GM19023 (cell line): ENCODE measurements around the gene CD84.
"Not testable (repeated sequence)": the region's sequence is repeated elsewhere in the genome, so short reads cannot be mapped to it uniquely, and the experiment has no call there.

Experiments used
- ATAC-seq: cut with Tn5 transposase; IDR thresholded peaks from one replicate; pipeline ENCODE4 v1.9.1; 2021; ENCODE audit warnings: mild to moderate bottlenecking, moderate library complexity; ENCODE audit not compliant: unreplicated experiment

The CD84 gene

DNA sequence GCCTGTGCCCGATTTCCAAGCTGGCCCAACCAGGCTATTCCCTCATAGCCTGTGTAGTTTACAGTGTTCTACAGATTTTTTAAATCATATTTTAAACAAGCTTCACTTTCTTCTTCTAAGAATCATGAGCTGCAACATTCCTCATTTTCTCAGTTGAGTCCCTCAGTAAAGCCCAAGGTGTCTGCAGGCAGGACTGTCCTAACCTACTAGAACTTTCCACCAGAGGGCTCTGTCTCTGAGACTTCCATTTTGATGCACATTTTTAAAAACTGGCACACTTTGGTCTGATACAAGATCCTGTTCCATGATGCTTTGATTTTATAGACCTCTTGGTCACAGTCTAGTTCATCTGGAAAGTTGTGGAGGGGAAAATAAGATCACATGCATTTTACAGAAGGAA lies 34.6 kb downstream of the CD84 start:
- ATAC-seq, result no peak

DNA sequence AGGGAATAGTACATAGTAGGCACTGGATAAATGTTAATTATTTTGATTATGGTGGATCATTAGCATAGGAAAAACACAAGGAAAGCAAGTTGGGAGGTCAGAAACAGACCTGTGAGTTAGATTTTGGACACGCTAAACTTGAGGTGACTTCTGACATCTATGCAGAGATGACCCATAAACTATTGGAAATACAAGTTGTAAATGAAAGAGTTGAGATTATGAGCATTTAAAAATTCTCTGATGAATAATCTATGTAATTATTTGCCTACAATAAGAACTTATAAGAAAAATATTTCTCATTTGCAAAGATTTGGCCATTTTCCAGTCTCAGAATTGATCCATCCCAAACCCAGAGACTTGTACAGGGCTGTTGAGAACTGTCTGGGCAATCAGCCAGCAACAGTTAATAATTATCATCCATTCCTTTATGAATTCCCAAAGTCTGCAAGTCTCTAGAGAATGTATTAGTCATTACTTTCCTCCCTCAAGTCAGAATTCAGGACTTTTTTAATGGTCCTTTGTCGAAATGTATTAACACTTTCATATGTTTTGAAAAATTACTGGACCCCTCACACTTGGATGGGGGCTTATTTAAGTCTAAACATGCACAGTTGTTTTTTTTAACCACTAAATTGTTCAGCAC lies 36.9 kb downstream of the CD84 start:
- ATAC-seq, result no peak

DNA sequence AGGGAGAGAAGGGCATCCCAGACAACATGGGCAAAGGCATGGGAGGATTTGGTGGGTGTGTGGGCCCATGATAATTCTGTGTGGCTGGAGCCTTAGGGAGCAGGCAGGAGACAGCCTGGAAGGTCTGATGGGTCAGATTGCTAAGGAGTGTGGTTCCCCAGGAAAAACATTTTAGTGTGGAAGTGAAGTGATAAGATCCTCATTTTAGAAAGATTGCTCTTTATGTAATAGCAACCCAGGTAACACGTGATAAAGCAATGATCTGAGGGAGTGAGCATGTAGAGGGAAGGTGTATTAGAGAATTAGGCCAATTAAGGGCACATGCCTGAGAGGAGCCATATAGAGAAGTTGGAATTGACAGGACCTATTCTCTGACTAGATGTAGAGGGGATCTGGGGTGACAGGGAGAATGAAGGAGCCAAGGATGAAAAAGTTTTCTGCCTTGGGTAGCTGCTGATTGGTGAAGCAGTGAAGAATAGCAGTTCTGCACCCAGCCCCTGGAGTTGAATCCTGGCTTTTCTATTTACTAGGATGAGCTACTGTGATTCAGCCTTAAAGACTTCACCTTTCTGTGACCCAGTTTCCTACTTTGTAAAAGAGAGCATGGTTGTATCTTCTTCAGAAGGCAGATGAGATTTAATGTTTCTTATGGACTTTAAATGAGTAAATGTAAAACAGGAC lies 37.5 kb downstream of the CD84 start:
- no peak for ATAC-seq

- ATAC-seq, result no peak
These were observed 38.5 kb downstream of the CD84 start for GRCh38 chr1:160540859-160541233.

DNA sequence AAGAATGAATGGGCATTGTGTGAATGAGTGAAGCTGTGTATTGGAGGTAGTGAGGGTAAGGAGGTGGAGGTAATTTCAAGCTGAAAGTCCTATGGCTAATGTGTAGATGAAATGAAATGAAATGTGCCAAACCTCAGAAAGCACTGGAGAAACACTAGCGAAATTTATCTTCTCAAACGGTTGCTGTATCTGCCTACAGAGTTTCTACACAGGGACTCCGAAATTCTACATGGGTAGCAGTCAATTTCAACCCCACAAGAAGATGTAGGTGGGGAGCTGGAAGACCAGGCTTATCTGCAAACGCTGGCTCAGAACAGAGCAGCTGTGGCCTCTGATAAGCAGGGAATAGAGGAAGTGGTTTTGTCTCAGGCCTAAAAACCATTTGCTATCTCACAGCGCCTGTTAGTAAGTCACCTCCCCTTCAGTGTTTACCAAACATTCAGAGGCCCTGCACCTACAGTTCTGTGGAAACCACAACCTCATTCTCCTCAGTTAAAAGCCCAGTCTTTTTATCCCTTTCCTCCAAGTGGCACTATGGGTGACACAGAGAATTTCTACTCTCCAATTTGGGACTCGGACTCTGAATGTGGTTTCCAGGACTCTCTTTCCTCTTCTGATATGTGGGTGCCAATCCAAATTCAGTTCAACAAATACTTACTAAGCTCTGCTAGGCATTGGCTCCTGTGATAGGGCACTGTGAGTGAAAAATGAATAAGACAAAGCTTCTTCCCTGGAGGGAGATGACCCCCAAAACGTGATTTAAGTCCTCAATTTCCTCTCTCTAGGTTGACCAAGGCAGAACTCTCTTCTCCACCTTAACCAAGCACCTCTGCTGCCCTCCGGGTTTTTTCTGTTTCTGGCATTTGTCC lies 39.1 kb downstream of the CD84 start:
- peak; percentile 93 for ATAC-seq

DNA sequence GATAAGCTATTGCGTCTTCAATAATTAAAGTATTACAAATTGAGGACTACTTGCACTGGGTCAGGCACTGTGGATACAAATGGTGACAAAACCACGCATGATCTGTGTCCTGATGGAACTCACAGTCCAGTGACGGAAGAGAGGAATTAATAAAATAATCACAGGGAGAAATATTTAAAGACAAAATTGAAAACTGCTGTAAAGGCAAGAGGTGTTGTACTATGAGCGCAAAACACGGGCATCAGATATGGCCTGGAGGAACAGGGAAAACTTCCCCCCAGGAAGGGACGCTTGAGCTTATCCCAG lies 39.7 kb downstream of the CD84 start:
- ATAC-seq, result no peak

GRCh38 chr1:160538985-160539651 lies 40.2 kb downstream of the CD84 start:
- no peak for ATAC-seq

DNA sequence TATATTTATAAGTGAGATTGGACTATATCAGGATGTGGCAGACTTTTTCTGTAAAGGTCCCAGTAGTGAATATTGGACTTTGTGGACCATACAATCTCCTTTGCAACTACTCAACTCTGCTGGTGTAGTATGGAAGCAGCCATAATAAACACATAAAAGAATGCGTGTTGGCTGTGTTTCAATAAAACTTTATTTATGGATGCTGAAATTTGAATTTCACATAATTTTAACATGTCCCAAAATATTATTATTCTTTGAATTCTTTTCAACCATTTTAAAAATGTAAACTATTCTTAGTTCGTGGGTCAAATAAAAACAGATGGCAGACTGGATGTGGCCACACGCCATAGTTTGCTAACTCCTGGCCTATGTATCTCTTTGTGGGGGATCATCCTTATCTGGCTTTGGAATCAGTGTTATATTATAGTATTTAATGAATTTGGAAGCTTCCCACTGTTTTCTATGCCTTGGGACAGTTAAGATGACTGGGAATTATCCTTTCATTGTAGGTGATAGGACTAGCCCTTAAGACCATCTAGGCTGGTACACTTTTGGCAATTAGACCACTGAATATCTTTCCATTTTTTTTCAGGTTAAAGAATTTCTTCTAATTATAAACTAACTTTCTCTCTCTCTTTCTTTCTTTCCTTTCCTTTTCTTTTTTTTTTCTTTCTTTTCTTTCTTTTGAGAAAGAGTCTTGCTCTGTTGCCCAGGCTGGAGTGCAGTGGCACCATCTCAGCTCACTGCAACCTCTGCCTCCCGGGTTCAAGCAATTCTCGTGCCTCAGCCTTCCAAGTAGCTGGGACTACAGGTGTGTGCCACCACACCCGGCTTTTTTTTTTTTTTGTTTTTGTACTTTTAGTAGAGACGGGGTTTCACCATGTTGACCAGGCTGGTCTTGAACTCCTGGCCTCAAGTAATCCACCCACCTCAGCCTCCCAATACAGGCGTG lies 41.3 kb downstream of the CD84 start:
- no peak for ATAC-seq

GRCh38 chr1:160534823-160535605 lies 44.3 kb downstream of the CD84 start:
- ATAC-seq, result no peak

DNA sequence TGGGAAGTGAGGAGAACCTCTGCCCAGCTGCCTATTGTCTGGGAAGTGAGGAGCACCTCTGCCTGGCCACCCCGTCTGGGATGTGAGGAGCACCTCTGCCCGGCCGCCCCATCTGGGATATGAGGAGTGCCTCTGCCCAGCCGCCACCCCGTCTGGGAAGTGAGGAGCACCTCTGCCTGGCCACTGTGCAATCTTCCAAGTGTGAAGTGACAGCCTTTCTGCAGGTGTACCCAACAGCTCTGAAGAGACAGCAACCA lies 46.8 kb downstream of the CD84 start:
- not testable (repeated sequence) for ATAC-seq

DNA sequence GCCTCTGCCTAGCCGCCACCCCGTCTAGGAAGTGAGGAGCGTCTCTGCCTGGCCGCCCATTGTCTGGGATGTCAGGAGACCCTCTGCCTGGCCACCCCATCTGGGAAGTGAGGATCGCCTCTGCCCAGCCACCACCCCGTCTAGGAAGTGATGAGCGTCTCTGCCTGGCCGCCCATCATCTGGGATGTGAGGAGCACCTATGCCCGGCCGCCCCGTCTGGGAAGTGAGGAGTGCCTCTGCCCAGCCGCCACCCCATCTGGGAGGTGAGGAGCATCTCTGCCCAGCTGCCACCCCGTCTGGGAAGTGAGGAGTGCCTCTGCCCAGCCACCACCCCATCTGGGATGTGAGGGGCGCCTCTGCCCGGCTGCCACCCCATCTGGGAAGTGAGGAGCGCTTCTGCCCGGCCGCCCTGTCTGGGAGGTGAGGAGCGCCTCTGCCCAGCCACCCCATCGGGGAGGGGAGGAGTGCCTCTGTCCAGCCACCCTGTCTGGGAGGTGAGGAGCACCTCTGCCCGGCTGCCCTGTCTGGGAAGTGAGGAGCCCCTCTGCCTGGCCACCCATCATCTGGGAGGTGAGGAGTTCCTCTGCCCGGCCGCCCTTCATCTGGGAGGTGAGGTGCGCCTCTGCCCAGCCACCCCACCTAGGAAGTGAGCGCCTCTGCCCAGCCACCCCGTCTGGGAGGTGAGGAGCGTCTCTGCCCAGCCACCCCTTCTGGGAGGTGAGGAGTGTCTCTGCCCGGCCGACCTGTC lies 47.3 kb downstream of the CD84 start:
- not testable (repeated sequence) for ATAC-seq

DNA sequence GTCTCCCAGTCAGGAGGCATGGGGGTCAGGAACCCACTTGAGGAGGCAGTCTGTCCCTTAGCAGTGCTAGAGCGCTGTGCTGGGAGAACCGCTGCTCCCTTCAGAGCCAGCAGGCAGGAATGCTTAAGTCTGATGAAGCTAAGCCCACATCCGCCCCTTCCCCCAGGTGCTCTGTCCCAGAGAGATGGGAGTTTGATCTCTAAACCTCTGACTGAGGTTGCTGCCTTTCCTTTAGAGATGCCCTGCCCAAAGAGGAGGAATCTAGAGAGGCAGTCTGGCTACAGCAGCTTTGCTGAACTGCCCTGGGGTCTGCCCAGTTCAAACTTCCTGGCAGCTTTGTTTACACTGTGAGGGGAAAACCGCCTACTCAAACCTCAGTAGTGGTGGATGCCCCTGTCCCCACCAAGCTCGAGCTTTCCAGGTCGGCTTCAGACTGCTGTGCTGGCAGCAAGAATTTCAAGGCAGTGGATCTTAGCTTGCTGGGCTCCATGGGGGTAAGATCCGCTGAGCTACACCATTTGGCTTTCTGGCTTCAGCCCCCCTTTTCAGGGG lies 49.8 kb downstream of the CD84 start:
- not testable (repeated sequence) for ATAC-seq

DNA sequence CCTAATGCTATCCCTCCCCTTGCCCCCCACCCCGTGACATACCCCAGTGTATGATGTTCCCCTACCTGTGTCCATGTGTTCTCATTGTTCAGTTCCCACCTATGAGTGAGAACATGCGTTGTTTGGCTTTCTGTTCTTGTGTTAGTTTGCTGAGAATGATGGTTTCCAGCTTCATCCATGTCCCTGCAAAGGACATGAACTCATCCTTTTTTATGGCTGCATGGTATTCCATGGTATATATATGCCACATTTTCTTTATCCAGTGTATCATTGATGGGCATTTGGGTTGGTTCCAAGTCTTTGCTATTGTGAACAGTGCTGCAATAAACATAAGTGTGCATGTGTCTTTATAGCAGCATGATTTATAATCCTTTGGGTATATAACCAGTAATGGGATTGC lies 55.5 kb downstream of the CD84 start:
- ATAC-seq, result not testable (repeated sequence)

DNA sequence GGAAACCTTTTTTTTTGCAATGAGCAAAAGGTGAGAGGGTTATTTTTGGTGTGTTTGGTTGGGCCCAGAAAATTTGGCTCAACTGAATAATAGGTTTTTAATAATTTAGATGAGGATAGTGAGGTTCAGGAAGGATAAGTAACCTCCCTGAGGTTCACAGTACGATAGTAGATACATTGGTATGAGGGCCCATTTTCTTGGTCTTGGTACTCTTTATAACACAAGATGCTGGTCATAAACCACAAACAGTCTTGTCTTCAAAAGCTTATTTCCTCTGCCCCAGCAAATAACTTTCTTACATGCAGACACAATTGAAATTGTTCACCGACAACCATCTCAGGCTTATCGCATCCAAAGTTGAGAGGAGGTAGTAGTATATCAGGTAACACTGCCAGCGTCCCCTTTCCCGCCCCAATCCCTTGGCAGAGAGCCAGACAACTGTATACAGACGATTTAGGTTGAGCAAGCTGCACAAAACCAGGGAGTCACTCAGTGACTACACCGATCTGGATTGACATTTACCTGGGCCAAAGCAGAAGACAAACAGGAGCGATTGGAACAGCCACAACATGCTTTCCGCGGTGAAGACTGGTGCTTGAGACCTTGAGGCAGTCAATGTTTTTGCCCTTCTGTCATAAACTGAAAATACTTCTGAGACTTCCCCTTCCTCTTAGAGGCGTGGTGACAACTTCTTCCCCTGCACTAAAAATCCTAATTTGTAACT lies 56.5 kb downstream of the CD84 start, which contains the start of gene SLAMF6:
TSS of gene SLAMF6 (minus strand) at position 634 of the 724 bp plus-strand sequence. CDS start at position 571, 63 bp downstream.
- no peak for ATAC-seq

GRCh38 chr1:160522136-160522535 lies 57.2 kb downstream of the CD84 start:
- ATAC-seq, result no peak

DNA sequence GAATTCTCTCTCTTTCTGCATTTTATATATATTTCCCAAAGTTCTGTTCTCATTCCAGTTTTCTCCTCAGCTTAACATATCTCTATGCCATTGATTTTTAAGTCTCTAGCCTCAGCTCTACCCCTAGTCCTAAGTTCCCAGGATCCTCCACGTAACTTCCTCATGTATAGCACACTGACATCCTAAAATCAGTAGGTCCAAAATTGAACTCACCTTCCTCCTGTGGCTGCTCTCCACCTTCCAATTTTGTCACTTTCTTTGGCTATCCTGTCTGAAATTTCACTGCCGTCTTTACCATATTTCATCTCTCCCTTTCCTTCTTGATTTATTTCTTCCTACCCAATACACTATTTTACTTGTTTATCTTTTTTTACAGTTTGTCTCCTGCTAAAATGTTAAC lies 57.7 kb downstream of the CD84 start:
- ATAC-seq, result no peak

DNA sequence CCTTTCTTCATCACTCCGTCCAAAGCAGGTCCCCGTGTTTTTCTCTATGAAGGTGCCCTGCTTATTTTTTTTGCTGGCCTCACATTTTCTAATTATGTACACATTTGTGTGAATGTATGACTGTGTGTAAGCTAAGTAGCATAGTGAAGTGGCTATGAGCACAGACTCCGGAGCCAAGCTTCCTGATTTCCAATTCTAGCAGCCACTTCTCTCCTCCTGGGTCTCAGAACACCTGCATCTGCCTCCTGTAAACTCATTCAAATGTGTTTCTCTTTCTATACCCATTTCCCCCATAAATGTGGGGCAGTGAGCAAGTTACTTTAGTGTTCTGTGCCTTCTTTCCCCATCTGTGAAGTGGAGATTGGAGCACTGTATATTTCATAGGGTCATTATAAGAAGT lies 58.3 kb downstream of the CD84 start:
- ATAC-seq, result no peak

DNA sequence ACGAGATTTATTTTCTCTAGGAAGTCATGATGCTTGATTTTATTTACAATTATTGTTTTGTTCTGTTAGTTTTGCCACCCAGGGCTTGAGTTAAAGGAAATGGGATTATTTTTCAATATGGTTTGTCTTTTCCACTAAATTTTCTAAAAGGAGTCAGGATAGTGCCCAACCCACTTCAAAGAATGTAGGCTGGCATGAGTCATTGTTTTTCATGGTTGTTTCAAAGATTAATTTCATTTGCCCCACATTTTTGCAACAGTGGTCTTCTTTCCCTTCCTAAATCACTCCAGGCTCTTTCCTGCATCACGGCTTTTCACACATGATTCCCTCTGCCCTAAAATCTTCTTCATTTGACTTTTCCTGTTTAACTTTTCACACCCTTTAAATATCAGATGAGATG lies 58.7 kb downstream of the CD84 start:
- no peak for ATAC-seq
